ENCODE measurements around the gene CHGA. TPM values are rescaled to one million over a fixed set of nuclear protein-coding genes. Genes with fewer than 3 reads are reported as not detected.

Gene CHGA
- total and polyA plus RNA-seq, 11 donors = 0.07 to 0.19 TPM; not detected in 9

DNA sequence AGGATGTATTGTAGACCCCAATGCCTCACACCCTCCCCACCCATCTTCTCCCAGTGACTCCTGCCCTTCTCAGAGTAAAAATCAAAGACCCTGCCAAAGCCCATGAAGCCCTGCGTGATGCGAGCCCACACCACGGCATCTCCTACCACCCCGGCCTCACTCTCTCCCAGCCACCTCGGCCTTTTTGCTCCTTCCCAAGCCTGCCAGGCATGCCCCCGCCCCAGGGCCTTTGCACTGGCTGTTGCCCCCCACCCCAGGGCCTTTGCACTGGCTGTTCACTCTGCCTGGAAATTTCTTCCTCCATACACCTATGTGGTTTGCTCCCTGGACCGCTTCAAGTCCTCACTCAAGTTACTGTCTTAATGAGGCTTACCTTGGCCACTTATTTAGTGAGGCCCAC is 5.0 kb upstream of the CHGA start:
- no peak for TF ChIP-seq POLR2A (IDR thresholded peaks at IDR 0.05)
- TF ChIP-seq, protein P1, sequence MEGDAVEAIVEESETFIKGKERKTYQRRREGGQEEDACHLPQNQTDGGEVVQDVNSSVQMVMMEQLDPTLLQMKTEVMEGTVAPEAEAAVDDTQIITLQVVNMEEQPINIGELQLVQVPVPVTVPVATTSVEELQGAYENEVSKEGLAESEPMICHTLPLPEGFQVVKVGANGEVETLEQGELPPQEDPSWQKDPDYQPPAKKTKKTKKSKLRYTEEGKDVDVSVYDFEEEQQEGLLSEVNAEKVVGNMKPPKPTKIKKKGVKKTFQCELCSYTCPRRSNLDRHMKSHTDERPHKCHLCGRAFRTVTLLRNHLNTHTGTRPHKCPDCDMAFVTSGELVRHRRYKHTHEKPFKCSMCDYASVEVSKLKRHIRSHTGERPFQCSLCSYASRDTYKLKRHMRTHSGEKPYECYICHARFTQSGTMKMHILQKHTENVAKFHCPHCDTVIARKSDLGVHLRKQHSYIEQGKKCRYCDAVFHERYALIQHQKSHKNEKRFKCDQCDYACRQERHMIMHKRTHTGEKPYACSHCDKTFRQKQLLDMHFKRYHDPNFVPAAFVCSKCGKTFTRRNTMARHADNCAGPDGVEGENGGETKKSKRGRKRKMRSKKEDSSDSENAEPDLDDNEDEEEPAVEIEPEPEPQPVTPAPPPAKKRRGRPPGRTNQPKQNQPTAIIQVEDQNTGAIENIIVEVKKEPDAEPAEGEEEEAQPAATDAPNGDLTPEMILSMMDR (IDR thresholded peaks at IDR 0.05) = no peak
- intact Hi-C loops (cut with DNase I) = no loop called here
- Histone ChIP-seq H3K4me3 (no peak overlapping the region), H3K4me1 (peaks cover 0 to 2% (median 0%) of the 10 kb centered on the region in 12 donors), H3K36me3 (no peaks in the 10 kb centered on the region), H3K9me3 (no peaks in the 10 kb centered on the region), H3K27me3 (peaks cover 1 to 41% (median 7%) of the 10 kb centered on the region in 9 donors), H3K27ac (no peak overlapping the region)
- ATAC-seq = no peak
- WGBS, 4 donors = 70 to 74% (median 74%) methylated on average over 7 of the region's 7 CpGs
- DNase-seq = no peak

DNA sequence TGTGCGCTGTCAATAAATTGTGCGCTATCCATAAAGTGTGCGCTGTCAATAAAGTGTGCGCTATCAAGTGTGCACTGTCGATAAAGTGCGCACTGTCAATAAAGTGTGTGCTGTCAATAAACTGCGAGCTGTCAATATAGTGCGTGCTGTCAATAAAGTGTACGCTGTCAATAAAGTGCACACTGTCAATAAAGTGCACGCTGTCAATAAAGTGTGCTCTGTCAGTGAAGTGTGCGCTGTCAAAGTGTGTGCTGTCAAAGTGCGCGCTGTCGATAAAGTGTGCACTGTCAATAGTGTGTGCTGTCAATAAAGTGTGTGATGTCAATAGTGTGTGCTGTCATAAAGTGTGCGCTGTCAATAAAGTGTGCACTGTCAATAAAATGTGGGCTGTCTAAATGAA is 2.9 kb upstream of the CHGA start:
- H3K9me3 ChIP-seq = no peaks in the 10 kb centered on the region

DNA sequence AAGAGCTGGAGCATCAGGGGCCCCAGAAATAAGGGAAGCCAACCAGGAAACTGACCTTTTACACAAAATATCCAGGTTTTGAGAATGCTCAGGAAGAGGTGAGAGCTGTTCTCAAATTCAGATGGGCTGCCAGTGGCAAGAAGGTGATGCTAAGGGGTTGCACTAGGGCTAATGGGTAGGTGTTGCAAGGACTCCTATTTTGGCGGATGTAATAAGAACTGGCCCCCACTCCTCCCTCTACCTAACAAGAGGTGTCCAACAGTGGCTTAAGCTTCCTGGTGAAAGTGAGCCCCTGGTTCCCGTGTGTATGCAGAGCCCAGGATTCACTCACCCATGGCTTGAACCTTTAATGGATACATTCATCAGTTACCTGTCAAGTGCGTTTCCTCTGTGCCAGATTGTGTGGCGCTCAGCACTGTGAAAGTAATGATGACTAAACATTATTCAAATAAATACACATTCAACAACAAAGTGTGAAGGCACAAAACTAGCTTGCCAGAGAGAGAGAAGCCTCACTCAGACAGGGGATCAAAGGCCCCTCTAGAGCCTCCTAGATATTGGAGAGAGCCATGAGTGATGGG is 705 bp upstream of the CHGA start:
- Histone ChIP-seq H3K9me3 (no peaks in the 10 kb centered on the region), H3K36me3 (no peaks in the 10 kb centered on the region), H3K27me3 (peaks cover 7 to 51% (median 12%) of the 10 kb centered on the region in 9 donors), H3K27ac (no peak overlapping the region), H3K4me3 (no peak overlapping the region), H3K4me1 (peaks cover 0 to 8% (median 0%) of the 10 kb centered on the region in 12 donors)
- no peak for DNase-seq
- ATAC-seq = no peak
- intact Hi-C loops (cut with DNase I) = no loop called here
- WGBS, 4 donors = 63 to 74% (median 73%) methylated on average over 4 of the region's 4 CpGs
- no peak for TF ChIP-seq POLR2A (IDR thresholded peaks at IDR 0.05)
- TF ChIP-seq, protein P1 (IDR thresholded peaks at IDR 0.05) = no peak

More for the DNA sequence above, 2.9 kb upstream of the CHGA start:
- no peak overlapping the region for H3K4me3 ChIP-seq
- DNase-seq (no peak), ATAC-seq (no peak)
- 94 to 97% (median 95%) methylated on average over 15 of the region's 15 CpGs for WGBS, 4 donors
- no peaks in the 10 kb centered on the region for H3K36me3 ChIP-seq
- peaks cover 7 to 54% (median 12%) of the 10 kb centered on the region in 9 donors for H3K27me3 ChIP-seq
- TF ChIP-seq, protein P1 (IDR thresholded peaks at IDR 0.05) = no peak
- peaks cover 0 to 8% (median 0%) of the 10 kb centered on the region in 12 donors for H3K4me1 ChIP-seq
- intact Hi-C loops (cut with DNase I) = no loop called here
- H3K27ac ChIP-seq = no peak overlapping the region

DNA sequence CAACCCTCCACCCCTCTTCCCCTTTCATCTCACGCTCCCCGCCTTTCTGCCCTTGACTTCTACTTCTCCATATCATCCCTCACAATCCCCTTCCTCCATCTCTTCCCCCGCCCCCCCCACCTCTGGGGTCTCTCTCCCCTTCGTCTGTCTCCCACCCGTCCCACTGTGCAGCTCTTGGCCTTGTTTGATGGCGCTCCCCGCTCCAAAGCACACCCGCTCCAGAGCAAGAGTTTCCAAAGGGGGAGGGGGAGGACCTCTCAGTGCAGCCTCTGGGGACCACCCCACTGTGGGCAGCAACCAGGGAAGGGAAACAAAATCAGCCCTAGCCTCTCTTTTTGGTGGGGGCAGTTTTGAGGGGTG is 774 bp downstream of the CHGA start:
- ATAC-seq (no peak), DNase-seq (no peak)
- Histone ChIP-seq H3K4me3 (no peak overlapping the region), H3K36me3 (no peaks in the 10 kb centered on the region), H3K4me1 (peaks cover 0 to 8% (median 0%) of the 10 kb centered on the region in 12 donors), H3K27ac (no peak overlapping the region), H3K9me3 (no peaks in the 10 kb centered on the region), H3K27me3 (peaks cover 7 to 37% (median 12%) of the 10 kb centered on the region in 9 donors)
- intact Hi-C loops (cut with DNase I) = no loop called here
- WGBS, 4 donors = 34 to 52% (median 46%) methylated on average over 7 to 8 of the region's 8 CpGs
- TF ChIP-seq, protein P1 (IDR thresholded peaks at IDR 0.05) = no peak
- no peak for TF ChIP-seq POLR2A (IDR thresholded peaks at IDR 0.05)

Data from heart left ventricle (tissue), 16 donors.